ENCODE measurements around the gene TRPV4.

- TF ChIP-seq CTCF (IDR thresholded peaks at IDR 0.05) (no peak), POLR2AphosphoS5 (IDR thresholded peaks at IDR 0.05; ENCODE audit: insufficient read depth in 1 of 2, low read depth in 1 of 2) (no peak)
These were observed 14.0 kb upstream of the TRPV4 start for GRCh38 chr12:109847142-109847735.

All from vagina (tissue), 2 donors.